AG08395 (cell line): ENCODE results near the gene CYB561A3.

Experiments used
- DNase-seq: peaks from one replicate; pipeline ENCODE4 v3.0.0; 2012; ENCODE audit warnings: mixed read lengths, low spot score

The CYB561A3 gene

DNA sequence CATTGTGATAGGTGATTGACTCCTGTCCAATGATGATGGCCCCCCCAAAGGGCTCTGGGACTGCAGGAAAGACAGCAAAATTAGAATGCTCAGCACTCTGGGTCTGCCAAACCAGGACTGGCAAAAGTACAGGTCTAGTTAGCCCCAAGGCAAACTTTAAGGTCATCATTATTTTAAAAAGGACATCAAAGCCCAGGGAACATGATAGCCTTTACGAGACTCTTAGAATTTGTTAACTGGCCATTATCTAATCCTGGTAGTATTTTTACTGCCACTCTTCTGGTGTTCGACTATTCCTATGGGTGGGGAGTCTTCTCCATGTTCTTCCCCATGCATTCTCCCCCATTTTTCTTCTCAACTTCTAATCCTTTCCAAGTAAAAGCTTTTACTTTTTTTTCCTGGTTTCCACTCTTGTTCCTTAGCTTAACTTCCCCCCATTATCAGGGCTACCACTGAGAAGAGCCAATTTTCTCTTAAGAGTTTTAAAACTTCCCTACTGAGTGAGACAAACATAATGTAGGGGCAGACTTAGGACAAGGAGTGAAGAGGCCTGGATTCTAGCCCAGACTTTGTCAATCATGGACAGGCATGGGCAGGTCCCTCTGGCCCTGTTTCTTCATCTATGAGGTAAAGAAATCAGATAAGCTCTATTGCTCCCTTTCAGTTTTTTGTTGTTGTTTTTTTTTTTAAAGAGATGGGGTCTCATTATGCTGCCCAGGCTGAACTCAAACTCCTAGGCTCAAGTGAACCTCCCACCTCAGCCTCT lies 35.9 kb downstream of the CYB561A3 start:
- DNase-seq: no peak

DNA sequence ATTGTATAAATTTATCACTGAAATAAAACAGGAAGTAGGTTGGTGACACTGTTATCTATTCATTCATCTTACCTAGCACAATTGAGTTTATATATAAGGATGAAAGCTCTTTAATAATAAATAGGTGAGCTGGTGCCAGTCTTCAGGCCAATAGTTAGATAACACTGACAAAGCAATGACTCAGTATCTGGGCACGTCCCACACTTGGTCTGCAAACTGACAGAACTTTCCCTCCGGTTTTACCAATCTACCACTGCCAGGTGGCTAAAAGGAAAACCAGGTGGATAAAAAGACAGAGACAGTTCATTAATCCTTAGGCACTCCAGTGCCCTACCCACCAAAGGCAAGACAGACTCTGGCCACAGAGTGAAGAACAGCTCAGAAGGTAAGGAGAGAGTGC lies 46.4 kb downstream of the CYB561A3 start:
- no peak for DNase-seq

DNA sequence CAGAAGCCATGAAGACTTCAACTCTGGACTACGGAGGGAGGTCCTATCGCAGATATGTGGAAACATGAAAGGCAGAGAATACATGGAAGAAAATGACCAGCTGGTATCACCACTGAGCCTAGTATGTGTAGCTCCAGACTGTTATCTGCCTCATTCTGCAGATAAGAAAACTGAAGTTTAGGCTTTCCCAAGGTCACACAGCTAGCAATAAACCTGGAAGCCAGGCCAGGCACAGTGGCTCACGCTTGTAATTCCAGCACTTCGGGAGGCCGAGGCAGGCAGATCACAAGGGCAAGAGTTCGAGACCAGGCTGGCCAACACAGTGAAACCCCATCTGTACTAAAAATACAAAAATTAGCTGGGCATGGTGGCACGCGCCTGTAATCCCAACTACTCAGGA lies 50.9 kb downstream of the CYB561A3 start:
- DNase-seq: no peak

DNA sequence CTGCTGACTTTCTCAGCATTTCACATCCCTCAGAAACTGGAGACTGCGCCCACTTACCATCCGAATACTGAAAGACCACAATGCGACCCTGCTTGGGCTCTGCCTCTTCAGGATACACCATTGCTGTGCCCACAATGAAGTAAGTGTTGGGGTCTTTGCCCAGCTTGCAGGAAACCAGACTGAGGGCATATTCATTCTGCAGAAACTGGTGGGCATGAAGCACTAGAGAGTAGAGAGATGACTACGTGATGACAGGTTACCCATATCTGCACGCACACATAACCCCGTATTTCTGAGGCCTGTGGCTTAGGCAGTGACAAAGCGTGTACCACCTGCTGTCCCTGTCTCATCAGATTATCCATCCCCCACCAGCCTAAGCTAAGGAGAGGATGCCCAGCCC lies 51.9 kb downstream of the CYB561A3 start:
- DNase-seq: no peak

DNA sequence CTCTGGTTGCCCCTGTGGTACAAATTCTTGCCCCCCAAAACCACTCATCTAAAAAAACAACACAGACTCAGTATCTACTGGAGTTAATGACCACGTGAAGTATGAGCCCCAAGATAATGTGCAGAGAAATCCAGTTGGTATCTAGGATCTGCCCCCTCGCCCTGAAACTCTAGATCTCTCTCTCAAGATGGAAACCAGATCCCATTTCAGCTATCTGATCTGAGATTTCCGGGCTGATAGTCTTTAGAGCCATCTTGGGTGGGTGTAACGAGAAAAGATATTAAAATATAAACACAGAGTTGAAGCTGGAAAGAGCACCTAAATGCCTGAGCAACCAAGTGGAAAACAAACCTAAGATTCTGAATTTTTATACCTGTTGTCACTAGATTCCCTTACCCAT lies 52.5 kb downstream of the CYB561A3 start:
- DNase-seq: no peak

DNA sequence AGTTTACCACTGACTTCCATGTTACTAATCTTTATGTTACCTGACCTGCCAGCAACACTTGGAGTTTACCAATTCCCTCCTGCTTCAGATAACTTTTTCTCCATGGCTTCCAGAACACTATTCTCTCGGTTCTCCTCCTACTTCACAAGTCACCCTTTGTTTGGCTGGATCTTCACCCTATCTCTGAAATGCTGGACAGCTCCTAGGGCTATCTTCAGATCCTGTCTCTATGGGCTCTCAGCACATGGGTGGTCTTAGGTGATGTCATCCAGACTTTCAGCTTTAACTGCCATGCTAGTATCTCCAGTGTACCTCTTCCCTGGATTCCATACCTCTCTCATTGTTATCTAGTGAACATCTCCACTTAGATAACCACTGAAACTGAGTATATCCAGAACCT lies 54.3 kb downstream of the CYB561A3 start:
- no peak for DNase-seq

DNA sequence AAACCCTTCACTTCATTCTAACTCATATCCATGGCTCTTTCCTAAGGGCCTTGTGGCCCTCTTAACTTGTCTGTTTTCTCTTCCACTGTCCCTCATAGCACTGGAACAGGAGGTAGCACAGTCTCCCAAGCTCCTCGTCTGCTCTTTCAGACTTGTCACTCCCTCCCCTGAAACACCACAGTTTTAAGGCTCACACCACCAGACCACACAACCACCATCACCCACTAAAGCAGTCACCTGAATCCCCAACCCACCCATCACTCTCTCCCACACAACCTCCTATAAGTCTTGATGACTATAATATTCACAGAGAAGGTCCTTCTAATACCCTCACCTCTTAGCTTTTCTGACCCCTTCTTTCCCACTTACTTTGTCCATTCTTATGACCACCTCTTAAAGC lies 55.5 kb downstream of the CYB561A3 start:
- no peak for DNase-seq

DNA sequence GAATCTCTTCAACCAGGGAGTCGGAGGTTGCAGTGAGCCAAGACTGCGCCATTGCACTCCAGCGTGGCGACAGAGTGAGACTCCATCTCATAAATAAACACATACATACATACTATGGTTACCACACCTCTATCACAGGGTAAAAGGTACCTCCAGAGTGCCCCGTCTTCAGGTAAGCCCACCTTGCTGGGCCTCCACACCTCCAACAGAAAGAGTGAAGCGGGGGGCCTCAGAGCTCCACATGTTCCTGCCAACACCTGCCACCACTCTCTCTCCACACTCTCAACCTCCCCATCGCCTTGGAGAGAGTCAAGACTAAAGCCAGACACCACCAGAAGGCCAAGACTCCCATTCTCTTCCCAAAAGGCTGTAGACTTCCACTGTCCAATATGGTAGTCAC lies 56.3 kb downstream of the CYB561A3 start:
- no peak for DNase-seq

DNA sequence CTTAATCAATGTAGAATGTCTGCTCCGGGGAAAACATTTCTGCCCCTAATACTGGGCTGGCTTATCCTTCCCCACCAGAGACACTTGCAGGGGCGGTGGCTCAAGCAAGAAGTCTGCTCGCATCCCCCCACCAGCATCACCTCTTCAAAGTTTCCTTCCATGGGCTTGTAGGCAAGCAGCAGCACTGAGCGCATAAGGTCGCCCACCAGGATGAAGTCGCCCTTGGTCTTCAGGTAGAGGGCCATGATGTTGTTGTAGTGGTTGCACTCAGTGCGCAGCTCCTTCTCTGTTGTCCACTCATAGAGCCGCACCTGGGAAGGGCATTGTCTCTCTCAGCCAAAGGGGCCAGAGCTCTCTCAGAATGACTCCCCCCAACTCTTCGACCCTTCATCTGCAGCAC lies 58.0 kb downstream of the CYB561A3 start:
- DNase-seq: no peak

DNA sequence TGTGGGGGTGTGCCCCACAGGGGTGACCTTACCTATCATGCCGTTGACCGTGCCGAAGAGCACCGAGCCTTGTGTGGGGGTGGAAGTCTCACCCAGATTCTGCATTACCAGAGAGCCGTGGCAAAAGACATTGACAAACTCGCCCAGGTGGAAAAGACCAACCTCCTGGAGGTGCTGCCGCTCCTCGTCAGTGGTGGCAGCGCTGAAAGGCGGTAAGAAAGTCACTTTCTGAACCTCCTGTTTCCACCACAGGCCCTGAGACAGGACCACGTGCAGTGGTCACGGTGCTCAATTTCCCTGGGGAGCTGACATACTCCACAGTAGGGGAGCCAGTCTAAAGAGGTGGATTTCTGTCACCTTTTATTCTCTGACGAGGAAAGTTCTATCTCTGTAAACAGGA lies 59.1 kb downstream of the CYB561A3 start:
- DNase-seq: no peak
